GM18870 (cell line): ENCODE measurements around the gene ZNRD2.
"Not testable (repeated sequence)": the region's sequence is repeated elsewhere in the genome, so short reads cannot be mapped to it uniquely, and the experiment has no call there.

ENCODE experiments used
- ATAC-seq: cut with Tn5 transposase; IDR thresholded peaks from one replicate; pipeline ENCODE4 v1.9.1; 2021; ENCODE audit warnings: moderate library complexity; ENCODE audit not compliant: unreplicated experiment

Gene ZNRD2

GRCh38 chr11:65555693-65556231 lies 14.5 kb upstream of the ZNRD2 start:
- ATAC-seq: no peak

DNA sequence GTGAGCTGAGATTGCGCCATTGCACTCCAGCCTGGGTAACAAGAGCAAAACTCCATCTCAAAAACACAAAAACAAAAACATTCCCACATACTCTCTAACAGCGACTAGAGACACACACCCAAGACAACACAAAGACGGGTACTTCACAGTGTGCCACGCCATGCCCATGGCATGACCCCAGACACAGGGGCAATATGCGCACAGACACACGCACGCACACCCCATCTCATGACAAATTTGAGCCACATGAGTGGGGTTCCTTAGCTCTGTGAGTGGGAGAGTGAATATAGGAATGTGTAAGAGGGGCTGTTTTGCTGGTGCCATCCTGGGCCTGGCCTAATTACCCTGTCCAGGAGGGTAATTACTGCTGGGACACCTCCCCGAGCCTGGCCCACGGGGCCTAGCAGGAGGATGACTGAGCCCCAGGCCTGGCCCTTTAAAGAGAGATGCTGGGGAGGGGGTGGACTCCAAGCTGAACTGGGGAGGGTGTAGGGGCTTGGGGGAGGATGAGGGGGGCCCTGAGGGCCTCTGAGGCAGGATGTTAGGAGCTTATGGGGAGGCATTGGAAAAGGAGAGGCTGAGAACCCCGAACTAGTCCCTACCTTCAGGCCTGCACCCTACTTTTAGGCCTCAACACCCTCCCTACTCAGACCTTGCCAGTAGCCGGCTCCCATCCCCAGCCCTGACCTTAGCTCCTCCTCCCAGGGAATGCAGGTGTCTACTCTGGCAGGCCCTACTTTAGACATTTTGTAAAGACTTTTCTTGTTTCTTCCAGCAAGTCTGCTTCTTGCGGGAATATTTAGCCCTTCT lies 13.6 kb upstream of the ZNRD2 start:
- no peak for ATAC-seq

DNA sequence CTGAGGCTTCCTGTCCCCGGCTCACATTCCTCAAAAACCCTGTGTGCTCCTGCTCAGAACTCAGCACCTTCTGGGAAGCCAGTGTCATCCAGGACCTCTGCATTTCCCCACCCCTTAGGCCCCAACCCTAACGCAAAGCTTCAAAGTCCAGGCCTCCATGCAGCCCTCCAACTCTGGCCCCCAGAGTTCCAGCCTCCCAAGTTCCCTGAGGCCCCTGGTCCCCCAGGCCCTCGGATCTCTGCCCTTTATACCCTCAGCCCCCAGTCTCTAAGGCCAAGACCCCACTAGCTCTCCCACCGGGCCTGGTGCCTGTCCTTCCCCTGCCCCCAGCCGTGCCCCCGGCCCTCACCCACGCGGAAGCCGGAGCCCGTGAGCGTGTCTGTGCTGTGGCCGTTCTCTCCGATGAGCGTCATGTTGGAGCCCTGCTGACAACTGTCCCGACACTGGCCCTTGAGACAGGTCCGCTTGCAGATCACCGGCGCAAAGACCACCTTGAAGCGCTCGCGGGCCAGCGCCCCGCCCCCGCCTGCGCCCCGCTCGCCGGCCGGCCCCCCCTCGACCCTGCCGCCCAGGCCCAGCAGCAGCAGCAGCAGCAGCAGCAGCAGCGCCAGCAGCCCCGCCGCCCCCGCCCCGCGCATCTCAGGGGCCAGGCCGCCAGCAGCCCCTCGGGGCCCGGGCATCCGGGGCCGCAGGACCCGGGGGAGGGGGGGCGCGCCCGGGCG lies 12.8 kb upstream of the ZNRD2 start:
- no peak for ATAC-seq

GRCh38 chr11:65558002-65558929 lies 12.0 kb upstream of the ZNRD2 start, which contains the start of gene LTBP3:
Gene LTBP3 (minus strand): TSS chr11:65558359. CDS start chr11:65557959, 400 bp downstream.
- ATAC-seq: no peak

GRCh38 chr11:65558930-65559509 lies 11.3 kb upstream of the ZNRD2 start:
- ATAC-seq: no peak

GRCh38 chr11:65559535-65559934 lies 10.7 kb upstream of the ZNRD2 start:
- no peak for ATAC-seq

GRCh38 chr11:65559951-65560537 lies 10.2 kb upstream of the ZNRD2 start:
- no peak for ATAC-seq

- no peak for ATAC-seq
Measured at GRCh38 chr11:65560555-65561418, 9.5 kb upstream of the ZNRD2 start.

DNA sequence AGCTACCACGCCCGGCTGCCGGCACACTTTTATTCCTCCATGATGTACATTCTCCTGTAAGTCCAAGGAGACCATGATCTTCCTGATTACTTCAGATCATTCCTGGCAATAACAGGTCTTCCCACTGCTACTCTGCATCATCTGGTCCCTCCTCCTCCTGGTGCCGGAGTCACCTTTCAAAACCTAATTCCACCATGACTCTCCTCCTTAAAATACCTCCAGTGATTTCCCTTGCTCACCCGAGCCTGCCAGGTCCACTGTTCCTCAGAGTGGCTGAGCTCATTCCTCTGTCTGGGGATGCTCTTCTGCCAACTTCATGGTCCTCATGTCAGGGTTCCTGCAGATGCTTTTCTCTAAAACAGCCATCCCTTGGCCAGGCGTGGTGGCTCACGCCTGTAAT lies 8.3 kb upstream of the ZNRD2 start:
- no peak for ATAC-seq

GRCh38 chr11:65562788-65563187 lies 7.5 kb upstream of the ZNRD2 start:
- no peak for ATAC-seq

DNA sequence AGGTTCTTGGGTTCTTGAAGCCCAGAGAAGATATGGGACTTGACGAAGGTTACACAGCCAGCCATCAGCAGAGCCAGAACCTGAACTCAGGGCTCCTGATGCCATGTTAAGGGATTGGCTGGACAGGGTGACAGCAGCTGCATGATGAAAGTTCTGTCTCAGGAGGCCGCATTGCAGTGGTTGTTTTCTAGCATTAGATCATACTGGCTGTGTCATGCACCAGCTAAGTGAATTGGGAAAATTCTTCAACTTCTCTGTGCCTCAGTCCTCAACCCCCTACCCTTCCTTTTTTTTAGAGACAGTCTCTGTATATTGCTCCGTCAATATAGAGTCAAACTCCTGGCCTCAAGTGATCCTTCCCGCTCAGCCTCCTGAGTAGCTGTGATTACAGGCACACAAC lies 6.7 kb upstream of the ZNRD2 start:
- ATAC-seq: no peak

GRCh38 chr11:65564879-65565559 lies 5.3 kb upstream of the ZNRD2 start:
- ATAC-seq: not testable (repeated sequence)

DNA sequence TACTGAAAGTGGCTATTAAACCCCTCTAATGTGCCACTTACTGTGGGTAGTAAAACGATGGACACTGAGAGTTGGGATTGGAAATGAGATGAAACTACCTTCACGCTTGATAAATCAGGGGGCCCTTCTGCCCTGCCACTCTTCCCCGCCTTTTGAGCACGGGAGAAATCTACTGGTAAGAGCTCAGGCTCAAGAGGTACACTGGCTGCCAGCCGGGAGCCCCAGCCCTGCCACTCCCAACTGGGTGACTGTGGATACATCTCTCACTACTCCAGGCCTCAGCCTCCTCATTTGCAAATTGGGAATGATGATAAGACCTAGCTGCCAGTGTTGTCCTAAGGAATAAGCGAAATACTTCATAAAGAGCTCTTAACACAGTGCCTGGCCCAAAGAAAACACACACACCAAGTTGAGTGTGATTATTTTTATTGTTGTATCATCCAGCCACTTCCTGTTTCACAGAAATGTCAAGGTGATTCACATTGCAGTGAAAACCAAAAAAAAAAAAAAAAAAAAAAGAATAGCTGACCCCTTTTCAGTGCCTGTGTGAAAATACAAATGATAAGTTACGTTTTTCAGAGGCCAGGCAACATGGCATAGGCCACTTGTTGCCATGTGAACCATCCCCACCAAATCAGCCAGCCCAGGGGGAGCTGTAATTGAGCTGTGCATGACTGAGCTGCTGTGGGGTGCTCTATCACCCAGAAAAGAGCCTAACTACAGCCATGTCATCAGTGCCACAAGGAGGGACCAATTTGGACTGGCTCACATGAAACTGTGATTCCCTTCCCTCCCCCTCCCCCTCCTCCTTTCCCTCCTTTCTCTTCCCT lies 4.4 kb upstream of the ZNRD2 start:
- no peak for ATAC-seq

DNA sequence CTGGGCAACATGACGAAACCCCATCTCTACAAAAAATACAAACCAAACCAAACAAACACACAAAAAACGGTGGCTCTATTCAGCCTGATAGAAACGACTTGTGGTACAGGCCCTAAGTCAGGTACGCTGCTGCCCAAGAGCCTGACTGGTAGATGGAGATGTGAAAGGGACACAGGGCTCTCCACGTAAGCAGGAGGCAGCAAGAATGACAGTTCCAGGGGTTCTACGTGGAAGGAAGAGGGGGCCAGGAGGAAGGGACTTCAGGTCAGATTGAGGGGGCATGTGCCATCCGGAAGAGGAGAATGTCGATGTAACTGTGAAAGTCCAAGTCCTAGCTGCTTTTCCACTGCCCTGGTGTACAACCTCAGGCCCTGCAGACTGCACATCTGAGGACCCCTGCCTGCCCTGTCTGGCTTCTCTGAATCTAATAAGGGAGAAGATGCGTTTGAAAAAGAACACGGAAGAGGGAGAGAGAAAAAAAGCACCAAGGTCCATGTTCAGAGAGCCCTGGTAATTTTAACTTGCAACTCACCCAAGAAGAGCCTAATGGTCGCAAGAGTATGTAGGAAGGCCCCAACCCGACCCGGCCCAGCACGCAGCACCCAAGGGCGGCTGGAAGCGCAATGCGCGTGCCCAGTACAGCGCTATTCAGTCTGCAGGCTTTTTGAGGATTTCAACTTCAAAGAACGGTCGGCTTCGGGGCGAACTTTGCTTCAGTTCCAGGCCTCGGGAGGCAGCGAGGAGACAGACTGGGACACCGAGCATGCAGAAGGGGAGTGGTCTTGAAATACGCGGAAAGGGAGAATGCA lies 909 bp upstream of the ZNRD2 start:
- ATAC-seq: no peak

GRCh38 chr11:65571420-65571819 lies 1.1 kb downstream of the ZNRD2 start:
- no peak for ATAC-seq

DNA sequence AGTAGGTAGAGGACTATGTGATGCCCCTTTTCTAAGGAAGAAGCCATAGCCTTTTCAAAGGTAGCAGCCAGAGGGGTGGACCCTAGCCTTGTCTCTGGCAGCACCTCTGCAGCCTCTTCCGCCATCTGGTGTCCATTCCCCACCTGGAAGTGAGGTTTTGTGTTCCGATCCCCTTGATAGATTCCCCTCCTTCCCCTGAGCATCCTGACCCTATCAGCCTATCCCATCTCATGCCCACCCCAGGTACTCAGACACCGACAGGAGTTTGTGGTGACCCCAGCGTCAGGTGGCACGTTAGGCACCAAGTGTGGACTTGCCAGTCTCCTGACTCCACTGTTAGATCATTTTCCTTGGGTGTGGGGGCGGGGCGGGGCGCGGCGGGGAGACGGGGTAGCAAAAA lies 1.7 kb downstream of the ZNRD2 start:
- ATAC-seq: no peak
